Neural progenitor cell (in vitro differentiated cells): Measurements from ENCODE around the gene LAMP1. TPM values are rescaled to one million over a fixed set of nuclear protein-coding genes. Genes with fewer than 3 reads are reported as not detected.
"Not testable (repeated sequence)": the region's sequence is repeated elsewhere in the genome, so short reads cannot be mapped to it uniquely, and the experiment has no call there.

ENCODE experiments used
- DNase-seq: peaks from one replicate; pipeline ENCODE4 v3.0.0-alpha.2; 2016; ENCODE audit warnings: low spot score
- H2AFZ ChIP-seq: fragments of 200-600 bp; sonication (generic); replicated peaks from 2 replicates; pipeline ENCODE4 v1.6.1; 2016; ENCODE audit warnings: antibody characterized with exemption
- H3F3A ChIP-seq: fragments of 200-600 bp; sonication (generic); 2 replicates; pipeline ENCODE4 v1.6.1; 2016; ENCODE audit warnings: antibody characterized with exemption, low read depth
- H3K27ac ChIP-seq: fragments of 200-600 bp; sonication (generic); 2 replicates; pipeline ENCODE4 v1.5.1; 2016; ENCODE audit warnings: mild to moderate bottlenecking
- H3K27me3 ChIP-seq: fragments of 200-600 bp; sonication (generic); 2 replicates; pipeline ENCODE4 v1.6.1; 2016; ENCODE audit warnings: mild to moderate bottlenecking, moderate library complexity
- H3K36me3 ChIP-seq: fragments of 200-600 bp; sonication (generic); 2 replicates; pipeline ENCODE4 v1.5.1; 2016
- H3K4me1 ChIP-seq: fragments of 200-600 bp; sonication (generic); 2 replicates; pipeline ENCODE4 v1.6.1; 2016; ENCODE audit warnings: mixed run types
- H3K4me2 ChIP-seq: fragments of 200-600 bp; sonication (generic); 2 replicates; pipeline ENCODE4 v1.6.1; 2016
- H3K4me3 ChIP-seq: fragments of 200-600 bp; sonication (generic); 2 replicates; pipeline ENCODE4 v1.5.1; 2016
- H3K79me2 ChIP-seq: fragments of 200-600 bp; sonication (generic); 2 replicates; pipeline ENCODE4 v1.6.1; 2016; ENCODE audit warnings: low read depth
- H3K9ac ChIP-seq: fragments of 200-600 bp; sonication (generic); 2 replicates; pipeline ENCODE4 v1.6.1; 2016
- H3K9me3 ChIP-seq: fragments of 200-600 bp; sonication (generic); 2 replicates; pipeline ENCODE4 v1.5.1; 2016; ENCODE audit warnings: low read depth
- H4K20me1 ChIP-seq: fragments of 200-600 bp; sonication (generic); 2 replicates; pipeline ENCODE4 v1.6.1; 2016; ENCODE audit warnings: low read depth
- H3K27ac Mint-ChIP-seq: 3 replicates; pipeline ENCODE4 v1.8.0; 2021; ENCODE audit warnings: mixed read lengths
- H3K27me3 Mint-ChIP-seq: 2 replicates; pipeline ENCODE4 v1.8.0; 2022; ENCODE audit warnings: low read depth, mild to moderate bottlenecking, inconsistent platforms, moderate library complexity, mixed read lengths; ENCODE audit not compliant: insufficient read depth
- H3K36me3 Mint-ChIP-seq: 3 replicates; pipeline ENCODE4 v1.8.0; 2021; ENCODE audit warnings: mixed read lengths
- H3K4me1 Mint-ChIP-seq: 3 replicates; pipeline ENCODE4 v1.8.0; 2021; ENCODE audit warnings: mixed read lengths
- H3K4me3 Mint-ChIP-seq: 3 replicates; pipeline ENCODE4 v1.8.0; 2021; ENCODE audit warnings: mild to moderate bottlenecking, moderate library complexity, mixed read lengths
- H3K9me3 Mint-ChIP-seq: 3 replicates; pipeline ENCODE4 v1.8.0; 2020; ENCODE audit warnings: mixed read lengths
- CTCF ChIP-seq: fragments of 200-600 bp; sonication (generic); IDR thresholded peaks from 2 replicates; pipeline ENCODE4 v1.5.1; 2017; ENCODE audit warnings: antibody characterized with exemption, mild to moderate bottlenecking
- EZH2 ChIP-seq: fragments of 200-600 bp; sonication (generic); IDR thresholded peaks from 2 replicates; pipeline ENCODE4 v1.6.1; 2017; ENCODE audit warnings: antibody characterized with exemption, mild to moderate bottlenecking, moderate library complexity
- EZH2phosphoT487 ChIP-seq: fragments of 200-600 bp; sonication (generic); IDR thresholded peaks from 2 replicates; pipeline ENCODE4 v1.6.1; 2017; ENCODE audit warnings: antibody characterized with exemption
- microRNA-seq: library from miRNA; unstranded; fragments of <30 nt; microRNA quantifications from one replicate; pipeline ENCODE4, GENCODE V29; 2016
- small RNA-seq: library from RNA; depleted of rRNA; stranded (forward); fragments of <200 nt; gene quantifications from one replicate; pipeline ENCODE3, GENCODE V24; 2015
- total RNA-seq: library from RNA; depleted of rRNA; stranded (reverse); fragments of >200 nt; gene quantifications from 2 replicates; pipeline ENCODE4 v1.2.3, GENCODE V29; 2015; ENCODE audit warnings: low replicate concordance

The LAMP1 gene
- total RNA-seq, 1 donor from 2014 or later: 49.7 TPM

GRCh38 chr13:113371061-113371460, 74.0 kb downstream of the LAMP1 start:
- Mint-ChIP-seq H3K4me1 (peaks cover 3% of the 10 kb centered on the region), H3K9me3 (peaks cover 2% of the 10 kb centered on the region), H3K4me3 (no peak overlapping the region), H3K27ac (no peak overlapping the region), H3K27me3 (peaks cover 7% of the 10 kb centered on the region), H3K36me3 (no peaks in the 10 kb centered on the region)
- no peak overlapping the region for H2AFZ ChIP-seq
- no peaks in the 10 kb centered on the region for H3K27me3 ChIP-seq
- TF ChIP-seq CTCF: no peak
- no peak for TF ChIP-seq EZH2phosphoT487
- no peak for TF ChIP-seq EZH2
- no peaks in the 10 kb centered on the region for H3K9me3 ChIP-seq
- no peaks in the 10 kb centered on the region for H4K20me1 ChIP-seq
- H3K4me1 ChIP-seq: no peaks in the 10 kb centered on the region
- no peaks in the 10 kb centered on the region for H3K79me2 ChIP-seq
- H3K4me3 ChIP-seq: no peak overlapping the region
- no peak overlapping the region for H3K27ac ChIP-seq
- DNase-seq: no peak
- H3K4me2 ChIP-seq: no peak overlapping the region
- H3K9ac ChIP-seq: no peak overlapping the region
- H3K36me3 ChIP-seq: no peaks in the 10 kb centered on the region
- H3F3A ChIP-seq: peaks cover 6% of the 10 kb centered on the region

- not testable (repeated sequence) for DNase-seq, H3K36me3 Mint-ChIP-seq, H3K4me1 ChIP-seq, H3K9me3 ChIP-seq, H3K4me3 Mint-ChIP-seq, H3K27ac Mint-ChIP-seq, H3K27me3 ChIP-seq, H3K27me3 Mint-ChIP-seq, H2AFZ ChIP-seq, H3K9ac ChIP-seq, H3K79me2 ChIP-seq, H3F3A ChIP-seq, H3K9me3 Mint-ChIP-seq, H3K27ac ChIP-seq, H3K36me3 ChIP-seq, H3K4me3 ChIP-seq, H3K4me2 ChIP-seq, H3K4me1 Mint-ChIP-seq, H4K20me1 ChIP-seq
These were observed 74.7 kb downstream of the LAMP1 start for GRCh38 chr13:113371701-113372100.

Small RNAs within 50 kb of the gene (microRNA-seq; reads per million reads assigned to microRNA genes)
- gene MIR8075: not detected

Small RNAs within 50 kb of the gene (small RNA-seq; reads per million reads assigned to genes)
- gene MIR8075: not detected

Other genes with a start within 250 kb of the LAMP1 start
- gene F7, start 191.4 kb upstream of the LAMP1 start, total RNA-seq: 0.50 TPM in 1 of 2 replicates, not detected in the other
- gene F10, start 174.4 kb upstream of the LAMP1 start, total RNA-seq: 2.0 and 6.8 TPM in 2 replicates
- gene PROZ, start 138.6 kb upstream of the LAMP1 start, total RNA-seq: not detected in 2 replicates
- 91.1 and 99.6 TPM in 2 replicates for gene PCID2, start 88.6 kb upstream of the LAMP1 start, total RNA-seq
- gene CUL4A, start 87.6 kb upstream of the LAMP1 start, total RNA-seq: 95.1 and 96.0 TPM in 2 replicates
- gene GRTP1, start 66.9 kb downstream of the LAMP1 start, total RNA-seq: 14.8 and 19.3 TPM in 2 replicates
- gene ADPRHL1, start 156.2 kb downstream of the LAMP1 start, total RNA-seq: 0.22 and 0.43 TPM in 2 replicates
- gene DCUN1D2, start 193.5 kb downstream of the LAMP1 start, total RNA-seq: 17.4 and 23.8 TPM in 2 replicates